ENCODE results near the gene NTRK2. TPM values are rescaled to one million over a fixed set of nuclear protein-coding genes. Genes with fewer than 3 reads are reported as not detected.

NTRK2 gene
- total RNA-seq, 1 donor from 2014 or later, result 16.0 TPM

DNA sequence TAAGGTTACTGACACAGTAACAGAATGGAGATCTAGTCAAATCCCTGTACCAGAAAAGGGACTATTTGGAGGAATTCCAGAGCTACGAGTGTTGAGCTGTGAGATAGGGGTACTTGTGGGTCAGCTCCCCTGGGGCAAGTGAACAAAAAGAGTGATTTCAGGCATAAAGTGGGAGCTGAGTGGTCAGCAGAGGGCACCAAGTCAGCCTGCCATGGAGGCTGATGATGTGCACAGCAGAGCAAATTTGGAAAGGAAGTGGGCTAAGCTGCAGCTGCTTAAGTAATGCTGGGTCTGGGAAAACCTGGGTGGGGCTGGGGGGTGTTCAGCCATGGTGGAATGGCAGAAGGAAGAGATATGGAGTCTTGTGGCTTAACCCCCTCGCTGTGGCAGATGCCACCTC is 327.9 kb downstream of the NTRK2 start:
- intact Hi-C loops (cut with DNase I), result no loop called here
- TF ChIP-seq POLR2AphosphoS5 (IDR thresholded peaks at IDR 0.05; ENCODE audit: insufficient read depth in 1 of 2, low read depth in 1 of 2), result no peak
- no peak for TF ChIP-seq POLR2A (IDR thresholded peaks at IDR 0.05)
- TF ChIP-seq, protein P1, sequence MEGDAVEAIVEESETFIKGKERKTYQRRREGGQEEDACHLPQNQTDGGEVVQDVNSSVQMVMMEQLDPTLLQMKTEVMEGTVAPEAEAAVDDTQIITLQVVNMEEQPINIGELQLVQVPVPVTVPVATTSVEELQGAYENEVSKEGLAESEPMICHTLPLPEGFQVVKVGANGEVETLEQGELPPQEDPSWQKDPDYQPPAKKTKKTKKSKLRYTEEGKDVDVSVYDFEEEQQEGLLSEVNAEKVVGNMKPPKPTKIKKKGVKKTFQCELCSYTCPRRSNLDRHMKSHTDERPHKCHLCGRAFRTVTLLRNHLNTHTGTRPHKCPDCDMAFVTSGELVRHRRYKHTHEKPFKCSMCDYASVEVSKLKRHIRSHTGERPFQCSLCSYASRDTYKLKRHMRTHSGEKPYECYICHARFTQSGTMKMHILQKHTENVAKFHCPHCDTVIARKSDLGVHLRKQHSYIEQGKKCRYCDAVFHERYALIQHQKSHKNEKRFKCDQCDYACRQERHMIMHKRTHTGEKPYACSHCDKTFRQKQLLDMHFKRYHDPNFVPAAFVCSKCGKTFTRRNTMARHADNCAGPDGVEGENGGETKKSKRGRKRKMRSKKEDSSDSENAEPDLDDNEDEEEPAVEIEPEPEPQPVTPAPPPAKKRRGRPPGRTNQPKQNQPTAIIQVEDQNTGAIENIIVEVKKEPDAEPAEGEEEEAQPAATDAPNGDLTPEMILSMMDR (IDR thresholded peaks at IDR 0.05), result no peak
- H3K4me1 ChIP-seq, result peaks cover 20% of the 10 kb centered on the region

DNA sequence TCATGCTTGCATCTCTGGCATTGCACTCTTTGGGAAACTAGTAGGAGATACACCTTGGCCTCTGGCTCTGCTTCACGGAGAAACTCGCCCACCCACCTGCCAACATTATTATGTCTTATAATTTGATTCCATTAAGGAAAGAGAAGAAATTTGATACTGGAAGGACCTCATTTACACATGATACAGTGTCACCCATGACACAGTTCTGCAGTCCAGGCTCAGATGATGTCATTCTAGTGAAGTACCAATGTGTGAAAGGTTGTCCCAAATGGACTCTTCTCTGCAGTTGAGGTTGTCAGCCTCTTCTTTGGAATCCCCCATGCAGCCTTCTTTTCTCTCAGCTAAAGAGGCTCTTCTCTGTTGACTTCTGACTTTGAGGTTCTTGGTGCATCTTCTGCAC is 329.1 kb downstream of the NTRK2 start:
- TF ChIP-seq, protein P1 (IDR thresholded peaks at IDR 0.05), result no peak
- H3K27ac ChIP-seq, result no peak overlapping the region
- H3K9me3 ChIP-seq, result no peaks in the 10 kb centered on the region
- no peak for DNase-seq (ENCODE audit: extremely low spot score in 2 of 2)
- no peak overlapping the region for H3K4me3 ChIP-seq
- intact Hi-C loops (cut with DNase I), result no loop called here
- no peaks in the 10 kb centered on the region for H3K27me3 ChIP-seq
- no peaks in the 10 kb centered on the region for H3K36me3 ChIP-seq
- H3K4me1 ChIP-seq, result peaks cover 20% of the 10 kb centered on the region

More for the DNA sequence above, 327.9 kb downstream of the NTRK2 start:
- Histone ChIP-seq H3K4me3 (no peak overlapping the region), H3K9me3 (no peaks in the 10 kb centered on the region), H3K36me3 (no peaks in the 10 kb centered on the region), H3K27ac (no peak overlapping the region), H3K27me3 (no peaks in the 10 kb centered on the region)
- DNase-seq (ENCODE audit: extremely low spot score in 2 of 2), result no peak

DNA sequence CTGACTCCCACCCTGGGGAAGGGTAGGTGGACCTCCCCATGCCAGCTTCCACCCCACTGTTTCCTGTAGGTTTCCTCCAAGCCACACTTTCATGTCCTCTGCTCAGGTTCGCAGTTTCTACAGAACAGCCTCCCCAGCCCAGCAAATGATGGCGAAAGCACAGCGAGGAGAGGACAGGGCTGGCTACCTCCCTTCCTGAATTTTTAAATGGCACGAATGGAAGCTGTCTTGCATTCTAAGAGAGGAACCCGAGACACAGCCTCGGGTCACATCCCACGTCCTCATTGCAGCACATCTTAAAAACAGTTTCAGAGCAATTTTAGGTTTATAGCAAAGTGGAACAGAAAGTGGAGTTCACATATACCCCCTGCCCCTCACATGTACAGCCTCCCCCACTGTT is 330.3 kb downstream of the NTRK2 start:
- H3K36me3 ChIP-seq, result no peaks in the 10 kb centered on the region
- TF ChIP-seq POLR2A (IDR thresholded peaks at IDR 0.05), result no peak
- H3K27ac ChIP-seq, result no peak overlapping the region
- H3K4me1 ChIP-seq, result peaks cover 16% of the 10 kb centered on the region
- no peak overlapping the region for H3K4me3 ChIP-seq
- DNase-seq (ENCODE audit: extremely low spot score in 2 of 2), result no peak
- no peaks in the 10 kb centered on the region for H3K9me3 ChIP-seq
- intact Hi-C loops (cut with DNase I), result no loop called here
- H3K27me3 ChIP-seq, result no peaks in the 10 kb centered on the region

DNA sequence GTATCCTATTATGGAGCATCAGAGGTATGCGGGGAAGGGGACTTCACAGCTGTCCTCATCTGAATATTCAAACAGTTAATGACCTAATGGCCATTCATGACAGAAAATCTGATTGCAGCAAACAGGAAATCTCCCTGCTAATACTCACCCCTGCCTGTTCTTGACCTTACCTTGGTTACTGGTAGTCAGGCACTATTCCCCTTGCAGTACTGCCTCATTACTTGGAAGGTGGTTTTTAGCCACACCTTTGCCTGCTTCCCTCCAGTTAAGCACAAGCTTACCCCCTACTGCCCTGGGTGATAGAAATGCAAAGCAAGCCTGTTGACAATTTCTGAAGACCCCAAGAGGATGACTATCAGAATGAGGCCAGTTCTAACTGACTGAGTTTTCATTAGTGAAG is 332.4 kb downstream of the NTRK2 start:
- H3K27me3 ChIP-seq, result no peaks in the 10 kb centered on the region
- no peak for DNase-seq (ENCODE audit: extremely low spot score in 2 of 2)
- H3K27ac ChIP-seq, result no peak overlapping the region
- no peaks in the 10 kb centered on the region for H3K36me3 ChIP-seq
- H3K9me3 ChIP-seq, result no peaks in the 10 kb centered on the region
- intact Hi-C loops (cut with DNase I), result no loop called here
- TF ChIP-seq, protein P1 (IDR thresholded peaks at IDR 0.05), result no peak
- no peak for TF ChIP-seq POLR2A (IDR thresholded peaks at IDR 0.05)
- no peak for TF ChIP-seq POLR2AphosphoS5 (IDR thresholded peaks at IDR 0.05; ENCODE audit: insufficient read depth in 1 of 2, low read depth in 1 of 2)
- H3K4me3 ChIP-seq, result no peak overlapping the region
- peaks cover 8% of the 10 kb centered on the region for H3K4me1 ChIP-seq

DNA sequence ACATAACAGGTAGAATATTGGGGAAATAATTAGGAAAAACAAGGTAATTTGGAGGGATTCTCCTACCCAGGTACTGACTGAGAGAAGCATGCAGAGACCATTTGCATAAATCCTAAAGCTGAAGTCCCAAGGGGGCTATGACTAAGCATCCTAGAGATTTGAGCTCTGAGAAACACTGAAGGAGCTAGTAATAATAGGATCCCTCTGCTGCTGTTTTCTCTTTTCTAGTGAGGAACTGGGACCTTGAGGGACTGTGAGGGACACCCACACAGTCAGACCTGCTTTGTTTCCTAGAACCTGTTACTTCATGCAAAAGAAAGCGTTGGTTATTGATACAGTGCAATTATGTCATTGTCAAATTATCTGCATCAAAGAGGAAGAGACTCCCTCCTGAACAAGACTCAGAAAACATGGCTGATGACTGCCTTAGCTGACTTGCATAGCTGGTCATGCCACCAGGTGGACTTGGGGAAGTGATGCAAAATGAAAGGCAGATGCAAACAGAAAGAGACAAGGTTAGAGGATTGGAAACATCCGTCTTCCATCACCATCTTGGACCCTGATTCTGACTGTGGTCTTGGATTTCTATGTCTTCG is 335.4 kb downstream of the NTRK2 start:
- H3K27me3 ChIP-seq, result no peaks in the 10 kb centered on the region
- DNase-seq (ENCODE audit: extremely low spot score in 2 of 2), result no peak
- H3K9me3 ChIP-seq, result no peaks in the 10 kb centered on the region
- intact Hi-C loops (cut with DNase I), result no loop called here
- no peak overlapping the region for H3K27ac ChIP-seq
- TF ChIP-seq POLR2A (IDR thresholded peaks at IDR 0.05), result no peak
- TF ChIP-seq, protein P1 (IDR thresholded peaks at IDR 0.05), result no peak
- TF ChIP-seq POLR2AphosphoS5 (IDR thresholded peaks at IDR 0.05; ENCODE audit: insufficient read depth in 1 of 2, low read depth in 1 of 2), result no peak
- no peak overlapping the region for H3K4me3 ChIP-seq
- no peaks in the 10 kb centered on the region for H3K36me3 ChIP-seq
- H3K4me1 ChIP-seq, result no peaks in the 10 kb centered on the region

Data from vagina (tissue), 2 donors.